Stimulated activated CD4-positive, alpha-beta T cell treated with anti-CD3 and anti-CD28 coated beads, Interleukin-2, amount 100 ng/mL, for 48 hours (primary cell): Measurements from ENCODE around the gene LRRC40.
"Not testable (repeated sequence)": the region's sequence is repeated elsewhere in the genome, so short reads cannot be mapped to it uniquely, and the experiment has no call there.

Experiments used
- DNase-seq, 2 donors: peaks; one replicate each; pipeline ENCODE4 v3.0.0-alpha.2; 2020

Gene LRRC40

DNA sequence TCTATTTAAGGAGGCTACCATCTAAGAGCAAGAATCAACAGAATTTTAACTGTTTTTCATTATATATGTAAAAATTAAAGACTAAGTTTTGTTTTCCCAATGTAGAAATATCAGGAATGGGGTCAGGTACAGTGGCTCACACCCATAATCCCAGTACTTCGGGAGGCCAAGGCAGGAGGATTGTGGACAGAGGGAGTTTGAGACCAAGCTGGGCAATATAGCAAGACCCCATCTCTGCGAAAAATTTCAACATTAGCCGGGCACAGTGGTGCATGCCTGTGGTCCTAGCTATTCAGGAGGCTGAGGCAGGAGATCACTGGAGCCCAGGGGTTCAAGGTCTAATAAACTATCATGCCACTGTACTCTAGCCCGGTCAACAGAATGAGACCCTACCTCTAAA lies 5.3 kb downstream of the LRRC40 start:
- no peak for DNase-seq

DNA sequence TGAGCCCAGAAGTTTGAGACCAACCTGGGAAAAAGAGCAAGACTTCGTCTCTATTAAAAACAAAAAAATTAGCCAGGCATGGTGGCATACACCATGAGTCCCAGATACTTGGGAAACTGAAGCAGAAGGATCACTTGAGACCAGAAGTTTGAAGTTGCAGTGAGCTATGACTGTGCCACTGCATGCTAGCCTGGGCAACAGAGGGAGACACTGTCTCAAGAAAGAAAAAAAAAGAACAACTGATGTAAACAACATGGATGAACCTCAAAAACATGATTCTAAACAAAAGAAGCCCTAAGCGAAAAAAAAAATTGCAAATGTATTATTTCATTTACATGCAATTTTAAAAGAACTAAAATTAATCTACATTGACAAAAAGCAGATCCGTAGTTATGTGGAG lies 9.0 kb downstream of the LRRC40 start:
- DNase-seq, result no peak

GRCh38 chr1:70195342-70195741 lies 10.0 kb downstream of the LRRC40 start:
- no peak for DNase-seq

DNA sequence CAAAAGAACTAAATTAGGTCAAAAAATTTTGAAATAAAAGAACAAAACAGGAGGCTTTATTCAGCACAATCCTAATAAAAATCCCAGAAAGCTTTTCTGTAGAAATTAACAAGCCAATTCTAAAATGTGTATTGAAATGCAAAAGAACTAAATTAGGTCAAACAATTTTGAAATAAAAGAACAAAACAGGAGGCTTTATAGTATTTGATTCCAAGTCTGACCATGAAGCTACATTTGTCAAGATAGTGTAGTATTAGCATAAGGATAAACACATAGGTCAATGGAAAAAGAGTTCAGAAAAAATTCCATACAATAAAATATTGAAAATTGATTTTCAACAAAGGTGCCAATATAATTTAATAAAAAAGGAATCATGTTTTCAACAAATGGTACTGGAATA lies 10.8 kb downstream of the LRRC40 start:
- DNase-seq, result no peak

- not testable (repeated sequence) for DNase-seq
These were observed 12.9 kb downstream of the LRRC40 start for GRCh38 chr1:70192446-70192845.

DNA sequence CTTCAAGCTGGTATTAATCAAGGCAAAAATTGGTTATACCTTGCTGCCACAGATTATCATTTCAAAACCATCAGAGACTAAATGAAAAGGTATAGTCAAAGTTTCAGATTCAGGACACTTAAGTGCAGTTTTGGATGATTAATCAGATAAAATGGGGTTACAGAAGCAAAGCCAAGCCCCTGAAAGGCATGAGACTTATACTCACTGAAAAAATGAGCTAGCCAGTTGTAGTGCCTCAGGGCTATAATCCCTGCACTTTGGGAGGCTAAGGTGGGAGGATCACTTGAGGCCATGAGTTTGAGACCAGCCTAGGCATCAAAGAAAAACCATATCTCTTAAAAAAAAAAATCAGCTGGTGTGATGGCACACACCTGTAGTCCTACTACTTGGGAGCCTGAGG lies 15.2 kb downstream of the LRRC40 start:
- no peak for DNase-seq

DNA sequence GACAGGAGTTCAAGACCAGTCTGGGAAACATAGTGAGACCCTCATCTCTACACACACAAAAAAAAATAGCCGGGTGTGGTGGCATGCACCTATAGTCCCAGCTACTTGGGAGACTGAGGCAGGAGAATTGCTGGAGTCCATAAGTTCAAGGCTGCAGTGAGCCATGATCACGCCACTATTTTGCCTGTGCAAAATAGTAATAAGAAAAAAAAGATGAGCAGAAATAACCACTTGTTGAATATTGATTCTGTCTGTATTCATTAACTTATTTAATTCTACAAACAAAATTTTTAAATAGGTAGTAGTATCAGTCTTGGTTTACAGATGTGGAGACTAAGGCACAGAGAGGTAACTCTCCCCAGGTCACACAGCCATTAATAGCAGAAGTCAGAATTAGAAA lies 16.9 kb downstream of the LRRC40 start:
- DNase-seq, result no peak

- not testable (repeated sequence) for DNase-seq
These were observed 20.2 kb downstream of the LRRC40 start for GRCh38 chr1:70185181-70185580.

DNA sequence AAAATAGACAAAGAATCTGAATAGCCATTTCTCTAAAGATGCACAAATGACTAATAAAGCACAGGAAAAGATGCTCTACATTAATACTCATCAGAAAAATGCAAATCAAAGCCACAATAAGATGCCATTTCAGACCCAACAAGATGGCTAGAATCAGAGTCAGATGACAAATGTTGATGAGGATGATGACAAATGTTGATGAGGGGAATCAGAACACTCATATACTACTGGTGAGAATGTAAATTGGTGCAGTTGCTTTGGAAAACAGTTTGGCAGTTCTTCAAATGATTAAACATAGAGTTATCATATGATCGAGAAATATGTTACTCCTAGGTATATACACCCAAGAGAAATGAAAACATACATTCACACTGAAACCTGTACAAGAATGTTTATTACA lies 33.9 kb downstream of the LRRC40 start:
- DNase-seq, result no peak

GRCh38 chr1:70169018-70169839 lies 36.1 kb downstream of the LRRC40 start:
- no peak for DNase-seq

- no peak for DNase-seq
These were observed 37.1 kb downstream of the LRRC40 start for GRCh38 chr1:70168283-70168682.

DNA sequence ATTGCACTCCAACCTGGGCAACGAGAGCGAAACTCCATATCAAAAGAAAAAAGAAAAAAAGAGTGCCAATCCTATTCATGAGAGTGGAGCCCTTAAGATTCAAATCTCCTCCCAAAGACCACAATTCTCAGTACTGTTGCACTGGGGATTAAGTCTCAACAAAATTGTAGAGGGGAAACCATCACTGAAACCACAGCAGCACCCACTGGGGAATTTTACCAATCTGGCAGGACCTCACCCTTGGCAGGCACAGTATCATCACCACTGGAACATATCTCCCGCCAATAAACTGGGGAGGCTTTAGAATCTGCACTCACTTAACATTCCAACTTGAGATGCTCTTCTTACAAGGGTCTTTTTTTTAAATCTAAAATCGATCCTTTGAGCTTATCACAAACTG lies 41.0 kb downstream of the LRRC40 start:
- DNase-seq, result no peak

GRCh38 chr1:70156529-70157120 lies 48.8 kb downstream of the LRRC40 start:
- no peak for DNase-seq

- DNase-seq, result no peak
These were observed 51.6 kb downstream of the LRRC40 start for GRCh38 chr1:70153739-70154138.

DNA sequence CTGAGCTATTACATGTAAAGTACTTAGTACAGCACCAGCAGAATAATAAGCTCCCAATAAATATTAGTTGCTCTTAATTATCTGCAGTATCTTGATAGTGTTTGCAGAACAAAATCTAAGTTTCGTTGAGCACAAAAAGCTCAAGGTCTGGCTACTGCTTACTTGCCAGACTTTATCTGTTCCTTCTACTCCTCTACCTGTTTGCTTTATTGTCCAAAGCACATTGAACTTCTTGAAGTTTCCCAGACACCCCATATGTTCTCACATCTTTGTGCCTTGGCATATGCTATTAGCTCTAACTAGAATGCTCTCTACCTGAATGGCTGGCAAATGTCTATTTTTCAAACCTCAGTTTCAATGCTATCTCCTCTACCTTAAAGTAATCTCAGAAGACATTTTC lies 54.9 kb downstream of the LRRC40 start:
- DNase-seq, result no peak

- no peak for DNase-seq
These were observed 58.9 kb downstream of the LRRC40 start for GRCh38 chr1:70146488-70146887.

DNA sequence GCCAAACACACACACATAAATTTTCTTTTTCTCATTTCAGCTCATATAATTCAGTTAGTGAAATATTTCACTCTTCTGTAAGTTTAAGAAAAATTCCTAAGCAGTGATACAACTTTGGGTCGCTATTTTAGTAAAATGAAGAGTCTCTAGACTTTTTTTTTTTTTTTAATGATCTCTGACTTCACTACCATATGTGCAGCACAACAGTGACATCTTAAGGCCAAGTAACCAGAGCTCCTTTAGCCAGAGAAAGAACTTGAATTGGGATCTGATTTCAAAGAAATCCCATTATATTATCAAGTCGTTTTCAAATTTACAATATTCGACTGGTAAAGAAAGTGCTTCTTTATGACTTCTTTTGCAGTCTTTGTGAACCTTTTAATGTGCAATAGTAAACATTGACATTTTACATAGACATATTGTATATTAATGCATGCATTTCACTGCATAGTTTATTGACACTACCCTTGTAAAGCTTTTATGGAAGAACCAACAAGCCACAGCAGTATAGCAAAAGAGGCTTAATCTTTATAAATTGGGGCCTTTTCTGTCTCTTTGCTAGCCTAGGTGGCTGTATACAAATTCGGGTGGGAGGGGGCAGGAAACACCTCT lies 62.2 kb downstream of the LRRC40 start:
- no peak for DNase-seq

GRCh38 chr1:70142075-70142474 lies 63.3 kb downstream of the LRRC40 start:
- no peak for DNase-seq

DNA sequence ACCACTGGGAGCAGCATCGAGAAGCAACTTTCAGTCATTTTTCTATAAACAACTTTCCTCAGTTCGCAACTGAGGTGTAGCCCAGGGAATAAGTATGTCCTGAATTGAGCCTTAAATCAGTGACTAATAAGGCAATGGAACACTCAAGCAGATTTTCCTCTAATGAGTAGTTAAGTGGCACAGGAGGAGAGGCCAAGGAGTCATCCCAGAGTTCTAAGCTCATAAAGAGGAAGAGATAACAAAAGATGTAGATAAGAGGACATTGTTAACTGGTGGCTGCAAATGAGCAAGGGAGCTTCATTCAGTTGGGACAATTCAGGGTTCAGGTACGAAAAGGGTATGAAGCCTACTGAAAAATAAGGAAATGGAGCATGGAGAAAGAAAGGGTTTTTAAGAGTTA lies 64.5 kb downstream of the LRRC40 start:
- DNase-seq, result no peak

GRCh38 chr1:70140343-70140742 lies 65.0 kb downstream of the LRRC40 start:
- no peak for DNase-seq

GRCh38 chr1:70134148-70134547 lies 71.2 kb downstream of the LRRC40 start:
- no peak for DNase-seq

GRCh38 chr1:70117046-70117445 lies 88.3 kb downstream of the LRRC40 start:
- no peak for DNase-seq

GRCh38 chr1:70115315-70115714 lies 90.1 kb downstream of the LRRC40 start:
- no peak for DNase-seq

DNA sequence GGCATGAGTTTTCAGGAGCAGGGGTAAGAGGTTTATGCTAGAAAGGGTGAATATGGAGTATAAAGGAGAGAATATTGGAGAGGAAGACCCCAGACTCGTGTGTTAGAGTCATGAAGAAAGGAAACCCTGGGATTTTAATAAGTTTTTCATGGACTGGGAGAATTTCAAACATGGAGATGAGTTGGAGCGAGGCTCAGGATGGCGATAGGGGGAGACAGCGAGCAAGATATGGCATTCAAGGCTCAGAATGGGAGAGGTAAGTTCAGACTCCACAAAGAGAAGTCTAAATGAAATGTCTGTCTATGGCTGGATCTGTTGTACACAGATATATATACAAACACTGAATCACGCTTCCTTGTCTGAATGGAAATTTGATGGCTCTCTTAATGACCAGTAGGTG lies 92.5 kb downstream of the LRRC40 start:
- no peak for DNase-seq
